NCI-H1417 (cell line): ENCODE data around the gene SPNS2.
"Not testable (repeated sequence)": the region's sequence is repeated elsewhere in the genome, so short reads cannot be mapped to it uniquely, and the experiment has no call there.

ENCODE experiments used
- DNase-seq, 3 experiments: peaks; one replicate each; lab custom pipeline; 2025; lab: John Stamatoyannopoulos, UW

The SPNS2 gene

DNA sequence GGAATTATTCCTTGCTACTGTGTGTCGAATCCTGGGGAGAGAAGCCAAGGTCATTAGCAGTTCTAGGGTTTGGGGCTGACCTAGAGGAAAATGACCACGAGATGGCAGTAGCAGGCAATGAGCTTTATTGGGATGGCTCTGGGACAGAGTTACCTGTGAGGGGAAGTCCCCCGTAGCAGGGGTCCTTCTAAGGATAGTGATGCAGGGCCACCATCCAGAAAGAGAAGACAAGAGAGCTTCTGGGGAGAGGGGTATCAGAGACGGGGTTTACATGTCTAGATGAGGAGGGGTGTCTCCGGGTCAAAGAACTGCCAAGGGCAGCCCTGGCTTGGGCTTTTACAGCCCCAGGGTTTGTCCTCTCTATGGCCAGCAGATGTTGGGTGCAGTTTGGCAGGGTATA lies 68.1 kb downstream of the SPNS2 start:
- DNase-seq, result peak; percentile 36 to 77 (median 53)

DNA sequence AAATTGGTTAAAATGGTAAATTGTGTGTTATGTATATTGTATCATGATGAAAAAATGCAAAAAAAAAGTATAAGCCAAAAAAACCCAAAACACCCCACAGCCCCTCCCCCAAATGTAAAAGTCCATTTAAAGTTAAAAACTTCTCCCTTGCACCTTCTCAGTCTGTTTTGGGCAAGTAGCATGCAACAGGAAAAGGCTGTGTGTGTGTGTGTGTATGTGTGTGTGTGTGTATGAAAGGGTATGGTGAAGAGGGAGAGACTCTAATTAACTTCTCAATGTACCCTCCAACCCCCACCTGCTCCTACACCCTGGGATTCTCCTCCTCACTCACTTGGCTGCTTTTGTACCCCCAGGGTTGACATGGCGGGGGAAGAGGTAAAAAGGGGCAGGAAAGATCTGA lies 70.9 kb downstream of the SPNS2 start:
- no peak for DNase-seq

GRCh38 chr17:4572131-4572530 lies 73.5 kb downstream of the SPNS2 start:
- DNase-seq, result no peak

GRCh38 chr17:4573115-4573514 lies 74.4 kb downstream of the SPNS2 start:
- DNase-seq, result no peak

DNA sequence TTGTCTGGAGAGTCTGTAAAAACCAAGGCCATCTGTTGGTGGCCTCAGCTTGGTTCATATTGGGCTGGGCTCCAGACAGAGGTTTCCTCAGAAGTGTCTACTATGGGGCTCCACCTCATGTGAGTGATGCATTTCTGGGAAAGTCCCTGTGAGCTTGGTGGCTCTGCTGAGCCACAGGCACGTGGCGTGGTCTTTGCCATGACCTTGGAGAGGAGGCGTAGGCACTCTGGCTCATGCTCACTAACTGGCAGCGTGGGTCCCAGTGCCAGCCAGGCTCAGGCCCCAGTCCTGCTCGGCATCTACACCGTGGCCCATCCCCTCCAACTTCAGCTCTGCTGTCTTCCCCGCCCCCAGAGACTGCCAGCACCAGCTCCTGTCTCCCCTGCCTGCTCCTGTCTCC lies 75.0 kb downstream of the SPNS2 start:
- no peak for DNase-seq

- no peak for DNase-seq
These were observed 75.9 kb downstream of the SPNS2 start for GRCh38 chr17:4574448-4575045.

GRCh38 chr17:4576161-4576558 lies 77.5 kb downstream of the SPNS2 start:
- no peak for DNase-seq

DNA sequence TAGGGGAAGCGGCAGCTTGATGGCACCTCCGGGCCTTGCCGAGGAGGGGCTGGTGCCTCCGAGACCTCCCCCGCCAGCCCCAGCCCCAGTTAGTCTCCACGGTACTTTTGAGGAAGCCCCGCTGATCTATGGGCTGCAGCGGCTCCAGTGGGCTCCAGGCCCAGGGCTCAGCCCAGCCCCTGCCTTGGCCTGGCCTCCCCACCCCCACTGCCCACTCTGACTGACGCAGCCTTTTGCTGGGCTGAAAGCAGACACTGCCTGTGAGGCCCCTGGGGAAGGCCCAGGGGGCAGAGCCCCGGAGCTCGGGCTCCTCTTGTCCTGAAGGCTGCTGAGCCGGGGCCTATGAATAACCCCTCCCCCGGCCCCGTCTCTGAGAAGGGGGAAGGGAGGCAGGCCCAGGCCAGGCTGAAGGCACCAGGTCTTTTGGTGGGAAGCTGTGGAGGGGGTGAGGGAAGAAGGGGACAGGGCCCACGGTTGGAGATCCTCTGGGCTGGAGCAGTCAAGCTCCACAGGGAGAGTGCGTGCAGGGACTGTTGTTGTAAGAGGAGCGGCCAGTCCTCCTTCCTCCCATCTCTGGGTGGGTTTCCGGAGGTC lies 78.1 kb downstream of the SPNS2 start:
- DNase-seq, result no peak

GRCh38 chr17:4577386-4577993 lies 78.8 kb downstream of the SPNS2 start:
- no peak for DNase-seq

GRCh38 chr17:4578349-4578748 lies 79.7 kb downstream of the SPNS2 start:
- DNase-seq, result not testable (repeated sequence)

DNA sequence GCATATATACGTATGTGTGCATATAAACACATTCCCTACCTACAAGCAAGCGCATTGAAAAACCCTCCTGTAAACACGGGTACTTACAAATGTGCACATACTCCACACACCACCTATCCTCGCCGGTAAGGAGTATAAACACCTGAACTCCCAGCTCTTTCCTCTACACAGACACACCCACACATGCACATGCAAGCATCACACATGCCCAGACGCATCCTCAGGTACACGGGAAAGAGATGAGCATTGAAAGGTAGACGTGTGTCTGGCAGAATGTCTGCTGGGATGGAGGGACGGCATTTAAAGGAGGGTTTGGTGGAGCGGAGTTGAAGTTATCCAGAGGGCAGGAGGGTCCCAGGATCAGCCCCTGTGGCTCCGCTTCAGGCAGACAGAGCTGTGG lies 81.0 kb downstream of the SPNS2 start:
- no peak for DNase-seq

DNA sequence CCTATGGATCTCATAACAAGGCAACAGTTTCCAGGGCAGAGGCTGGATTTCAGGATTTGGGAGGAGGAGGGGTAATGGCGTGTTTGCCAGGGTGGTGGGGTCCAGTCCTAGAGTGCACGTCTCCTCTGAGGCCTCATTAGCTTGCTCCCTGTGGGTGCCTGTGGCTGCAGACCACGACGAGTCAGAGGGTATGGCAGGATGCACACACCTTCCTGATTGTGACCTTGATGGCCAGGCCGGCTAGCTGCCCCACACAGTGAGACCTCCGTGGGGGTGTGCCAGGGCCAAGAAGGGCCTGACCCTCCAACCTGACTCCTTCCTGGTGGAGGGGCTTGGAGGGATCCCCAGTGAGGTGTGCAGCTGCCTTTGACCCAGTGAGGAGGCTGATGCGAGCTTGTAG lies 81.6 kb downstream of the SPNS2 start:
- DNase-seq, result no peak

DNA sequence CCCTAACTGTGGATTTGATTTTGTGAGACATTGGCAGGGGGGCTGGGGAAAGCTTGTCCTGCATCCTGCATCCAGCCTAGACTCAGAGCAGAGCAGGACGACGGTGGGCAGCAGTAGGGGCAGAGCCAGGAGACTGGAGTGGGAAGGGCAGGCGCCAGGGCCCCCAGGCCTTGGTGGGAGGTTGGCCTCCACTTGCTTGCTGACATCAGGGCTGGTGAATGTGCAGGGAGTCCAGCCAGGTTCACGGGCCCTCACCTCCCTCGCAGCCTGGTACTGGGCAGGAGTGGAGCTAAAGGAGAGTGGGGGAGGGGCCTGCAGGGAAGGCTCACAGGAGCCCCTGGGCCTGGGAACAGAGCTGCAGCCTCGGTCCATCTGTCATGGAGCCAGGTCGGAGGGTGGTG lies 83.4 kb downstream of the SPNS2 start:
- no peak for DNase-seq

GRCh38 chr17:4582691-4583090 lies 84.0 kb downstream of the SPNS2 start:
- no peak for DNase-seq

GRCh38 chr17:4583206-4583605 lies 84.5 kb downstream of the SPNS2 start:
- no peak for DNase-seq

GRCh38 chr17:4583782-4584100 lies 85.1 kb downstream of the SPNS2 start:
- DNase-seq, result peak in 2 of 3 experiments; percentile 31 to 33

DNA sequence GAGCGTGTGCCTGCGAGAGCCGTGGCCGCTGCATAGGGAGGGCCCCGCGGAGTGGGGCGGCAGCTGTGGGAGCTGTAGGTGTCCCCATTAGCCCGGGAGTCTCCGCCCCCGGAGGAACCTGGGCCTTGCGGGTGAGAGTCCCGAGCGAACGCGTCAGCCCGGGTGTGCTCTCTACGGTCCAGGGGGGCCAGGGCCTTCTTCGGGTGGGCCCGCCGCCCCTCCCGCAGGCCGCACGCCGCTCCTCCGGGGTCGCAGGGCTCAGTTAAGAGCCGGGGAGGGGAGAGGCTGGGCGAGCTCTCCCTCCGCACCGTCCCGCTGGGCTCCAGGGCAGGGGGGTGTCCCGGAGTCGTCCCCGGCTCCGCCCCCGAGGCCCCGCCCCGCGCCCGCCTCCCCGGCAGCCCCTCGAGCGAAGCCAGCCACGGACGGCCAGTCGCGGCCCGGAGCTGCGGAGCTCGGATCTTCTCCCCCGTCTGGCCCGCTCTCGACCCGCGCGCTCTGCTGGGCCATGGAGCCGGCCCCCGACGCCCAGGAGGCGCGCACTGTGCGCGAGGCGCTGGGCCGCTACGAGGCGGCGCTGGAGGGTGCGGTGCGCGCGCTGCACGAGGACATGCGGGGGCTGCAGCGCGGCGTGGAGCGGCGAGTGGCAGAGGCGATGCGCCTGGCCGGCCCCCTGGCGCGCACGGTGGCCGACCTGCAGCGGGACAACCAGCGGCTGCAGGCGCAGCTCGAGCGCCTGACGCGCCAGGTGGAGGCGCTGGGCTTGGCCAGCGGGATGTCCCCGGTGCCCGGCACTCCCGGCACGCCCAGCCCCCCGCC lies 85.6 kb downstream of the SPNS2 start, which contains the start of gene SMTNL2:
Gene SMTNL2 (plus strand): TSS at position 429 of the 816 bp plus-strand sequence. CDS start 77 bp downstream, at position 506.
- DNase-seq, result peak in 2 of 3 experiments; percentile 30 to 38

DNA sequence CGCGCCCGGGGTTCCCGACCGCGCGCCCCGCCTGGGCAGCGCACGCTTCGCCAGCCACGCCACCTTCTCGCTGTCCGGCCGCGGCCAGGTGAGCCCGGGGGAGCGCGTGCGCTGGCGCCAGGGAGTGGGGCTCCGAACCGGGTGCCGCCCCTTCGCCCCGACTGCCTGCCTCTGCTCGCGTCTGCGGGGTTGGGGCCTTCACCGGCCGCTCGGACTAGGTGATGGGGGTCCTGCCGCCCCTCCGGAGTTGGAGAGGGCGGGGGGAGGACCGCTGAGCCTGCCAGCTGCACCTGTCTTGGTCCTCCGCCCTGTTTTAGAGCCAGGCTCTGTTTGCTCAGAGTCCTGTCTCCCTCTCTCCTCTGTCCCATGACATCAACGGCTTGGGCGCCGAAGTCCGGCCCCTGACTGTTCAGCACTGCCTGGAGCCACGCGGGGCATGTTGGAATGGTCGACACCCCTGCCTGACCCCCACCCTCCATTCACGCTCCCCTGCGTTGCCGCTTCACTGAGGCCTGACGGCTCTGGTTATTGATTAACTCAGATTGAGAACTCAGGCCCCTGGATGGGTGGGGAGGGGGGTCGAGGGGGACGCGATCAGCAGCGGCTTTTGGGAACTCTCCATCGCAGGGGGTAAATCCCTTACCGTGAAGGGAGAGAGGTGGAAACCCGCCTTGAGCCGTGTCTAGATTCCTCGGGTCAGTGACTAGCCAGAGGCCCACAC lies 86.4 kb downstream of the SPNS2 start:
- DNase-seq, result no peak

GRCh38 chr17:4585638-4585994 lies 86.9 kb downstream of the SPNS2 start:
- DNase-seq, result no peak

- DNase-seq, result no peak
These were observed 87.4 kb downstream of the SPNS2 start for GRCh38 chr17:4586043-4586442.

- no peak for DNase-seq
These were observed 88.5 kb downstream of the SPNS2 start for GRCh38 chr17:4587195-4587594.

DNA sequence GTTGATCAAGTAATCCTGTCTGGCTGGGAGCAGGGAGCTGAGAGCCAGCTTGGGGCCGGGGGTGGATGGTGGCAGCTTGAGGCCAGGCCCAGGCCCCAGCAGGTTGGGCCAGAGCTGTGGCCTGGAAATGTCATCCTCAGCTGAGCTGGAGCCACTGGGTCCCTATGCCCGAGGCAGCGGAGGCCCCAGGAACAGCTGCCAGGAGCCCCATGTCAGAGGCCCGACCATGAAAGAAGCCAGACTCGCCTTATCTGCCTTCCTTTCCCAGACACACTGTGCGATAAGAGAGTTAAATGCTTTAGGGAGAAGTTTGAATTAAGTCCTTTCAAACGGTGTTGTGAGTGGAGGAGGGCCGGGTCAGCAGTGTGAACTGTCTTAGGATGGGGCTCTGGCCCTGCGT lies 89.1 kb downstream of the SPNS2 start:
- no peak for DNase-seq
